Dermis microvascular lymphatic vessel endothelial cell (primary cell): Measurements from ENCODE around the gene WDFY4. TPM values are rescaled to one million over a fixed set of nuclear protein-coding genes. Genes with fewer than 3 reads are reported as not detected.

Source experiments
- DNase-seq, 2 donors: peaks; one replicate each; pipeline versions ENCODE4 v3.0.0 to v3.0.0-alpha.2; 2010; ENCODE audit warnings: low read depth in 2 of 2
- total RNA-seq: library from RNA; depleted of rRNA; stranded (reverse); fragments of >200 nt; gene quantifications from 2 replicates; pipeline ENCODE4 v1.2.1, GENCODE V29; 2014

Gene WDFY4
- total RNA-seq, 1 donor from 2014 or later, result under 0.01 TPM

GRCh38 chr10:48943096-48943495 lies 258.4 kb downstream of the WDFY4 start:
- DNase-seq, result no peak

- no peak for DNase-seq
Measured at GRCh38 chr10:48944171-48944570, 259.5 kb downstream of the WDFY4 start.

GRCh38 chr10:48945441-48946130 lies 260.9 kb downstream of the WDFY4 start:
- DNase-seq, result peak in 1 of 2 donors; percentile 46

GRCh38 chr10:48946332-48946731 lies 261.7 kb downstream of the WDFY4 start:
- DNase-seq, result peak in 1 of 2 donors; percentile 5

GRCh38 chr10:48946891-48947500 lies 262.3 kb downstream of the WDFY4 start:
- DNase-seq, result peak in 1 of 2 donors; percentile 84

GRCh38 chr10:48947690-48948469 lies 263.2 kb downstream of the WDFY4 start:
- no peak for DNase-seq

GRCh38 chr10:48948470-48949037 lies 263.9 kb downstream of the WDFY4 start:
- DNase-seq, result no peak

GRCh38 chr10:48951707-48952106 lies 267.0 kb downstream of the WDFY4 start:
- no peak for DNase-seq

GRCh38 chr10:48957361-48958151 lies 272.9 kb downstream of the WDFY4 start:
- DNase-seq, result no peak

- DNase-seq, result no peak
Measured at GRCh38 chr10:48958598-48959190, 274.0 kb downstream of the WDFY4 start.

GRCh38 chr10:48964038-48964437 lies 279.4 kb downstream of the WDFY4 start:
- DNase-seq, result no peak

- DNase-seq, result no peak
Measured at GRCh38 chr10:48965460-48965859, 280.8 kb downstream of the WDFY4 start.

- no peak for DNase-seq
Measured at GRCh38 chr10:48968036-48968435, 283.4 kb downstream of the WDFY4 start.

GRCh38 chr10:48970046-48970445 lies 285.4 kb downstream of the WDFY4 start:
- no peak for DNase-seq

- no peak for DNase-seq
Measured at GRCh38 chr10:48970654-48971053, 286.0 kb downstream of the WDFY4 start.

- DNase-seq, result no peak
Measured at GRCh38 chr10:48973065-48973464, 288.4 kb downstream of the WDFY4 start.

- DNase-seq, result no peak
Measured at GRCh38 chr10:48974510-48975156, 290.0 kb downstream of the WDFY4 start.

- DNase-seq, result peak in 1 of 2 donors; percentile 14
Measured at GRCh38 chr10:48976196-48976595, 291.5 kb downstream of the WDFY4 start.

GRCh38 chr10:48978318-48978717 lies 293.6 kb downstream of the WDFY4 start:
- no peak for DNase-seq

GRCh38 chr10:48981310-48981907 lies 296.7 kb downstream of the WDFY4 start:
- DNase-seq, result peak; percentile 22 to 54
